ENCODE data around the gene USH1C.

Gene USH1C

DNA sequence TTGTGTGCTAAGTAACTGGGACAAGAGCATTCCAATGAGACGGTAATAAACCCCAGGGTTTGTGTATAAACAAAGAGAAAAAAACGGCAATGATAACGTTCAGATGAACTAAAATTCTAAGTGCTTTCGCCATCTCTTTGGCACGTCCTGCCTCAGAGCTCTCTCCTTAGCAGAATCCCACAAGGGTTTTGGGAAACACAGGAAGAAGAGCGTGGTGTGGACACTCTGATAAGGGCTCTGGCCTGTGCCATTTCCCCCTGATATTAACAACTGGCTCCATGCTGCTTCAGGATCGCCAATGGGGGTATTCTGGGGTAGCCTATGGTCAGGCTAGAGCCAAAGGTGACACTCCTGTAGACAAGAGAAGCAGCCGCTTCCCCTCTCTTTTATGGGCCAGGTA, 85.9 kb downstream of the USH1C start:
- no peak overlapping the region for H3K27ac ChIP-seq (ENCODE audit: low read depth, low read length)

DNA sequence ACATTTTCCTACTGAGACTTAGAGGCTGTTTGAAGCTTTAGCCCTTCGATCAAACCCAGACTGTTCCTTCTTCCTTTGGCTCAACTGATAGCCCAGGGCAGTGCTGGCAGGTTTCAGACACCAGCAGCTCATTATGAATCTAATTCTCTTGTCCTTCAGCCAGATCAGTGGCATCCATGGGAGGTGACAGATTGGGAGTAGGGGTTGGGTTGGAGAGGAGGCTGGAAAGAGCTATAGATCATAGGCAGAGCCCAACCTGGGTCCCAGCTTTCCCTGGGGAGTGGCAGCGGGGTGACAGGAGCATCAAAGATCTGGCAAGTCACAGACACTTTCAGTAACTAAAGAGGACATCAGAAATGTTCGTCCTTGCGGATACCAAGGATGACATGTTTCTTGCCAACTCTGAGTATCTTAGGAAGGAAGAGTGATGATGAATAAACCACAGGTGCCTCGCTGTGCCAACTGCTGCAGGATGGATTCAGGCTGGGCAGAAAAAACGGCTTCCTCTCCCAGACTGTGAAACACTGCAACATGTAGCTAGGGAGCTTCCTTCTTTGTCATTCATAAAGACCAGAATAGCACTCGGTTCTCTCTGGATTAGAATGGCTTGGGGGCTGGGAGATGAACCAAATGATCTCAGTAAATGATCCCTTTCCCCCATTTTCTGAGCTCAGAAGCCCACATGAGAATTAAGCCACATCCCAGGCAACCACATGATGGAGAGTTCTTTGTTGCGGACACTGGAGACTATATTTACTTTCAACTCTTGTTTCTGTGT, 86.6 kb downstream of the USH1C start:
- Histone ChIP-seq H3K27ac (ENCODE audit: low read depth, low read length) (no peak overlapping the region), H3K4me3 (ENCODE audit: low read depth in 1 of 2, low read length in 2 of 2) (no peak overlapping the region), H3K27me3 (ENCODE audit: control insufficient read depth in 1 of 2, insufficient read depth in 2 of 2, low read length in 2 of 2) (no peaks in the 10 kb centered on the region)

More for the DNA sequence above, 85.9 kb downstream of the USH1C start:
- no peaks in the 10 kb centered on the region for H3K4me1 ChIP-seq (ENCODE audit: insufficient read depth, low read length)
- H3K4me3 ChIP-seq (ENCODE audit: low read depth in 1 of 2, low read length in 2 of 2) = no peak overlapping the region
- H3K9ac ChIP-seq (ENCODE audit: low read length) = no peak overlapping the region
- no peaks in the 10 kb centered on the region for H3K36me3 ChIP-seq (ENCODE audit: insufficient read depth, low read length)
- H3K27me3 ChIP-seq (ENCODE audit: control insufficient read depth in 1 of 2, insufficient read depth in 2 of 2, low read length in 2 of 2) = no peaks in the 10 kb centered on the region
- H3K9me3 ChIP-seq (ENCODE audit: low read length) = no peaks in the 10 kb centered on the region

DNA sequence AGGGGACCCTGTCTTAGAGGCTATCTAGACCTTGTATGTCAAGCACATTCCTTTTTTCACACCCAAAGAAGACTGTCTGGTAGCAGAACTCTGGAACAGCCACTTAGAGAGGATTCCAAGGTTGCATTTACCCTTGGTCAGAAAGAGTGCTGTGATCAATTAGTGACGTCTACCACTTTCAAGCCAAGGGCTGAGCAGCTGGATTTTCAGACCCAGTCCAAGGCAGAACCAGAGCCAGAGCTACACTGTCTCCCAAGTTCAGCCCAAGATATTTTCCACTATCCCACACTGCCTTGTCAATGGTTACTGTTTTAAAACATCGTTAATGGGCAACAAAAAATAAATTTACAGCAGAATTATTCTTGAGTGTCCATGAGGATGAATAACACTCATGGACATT, 91.5 kb downstream of the USH1C start:
- Histone ChIP-seq H3K4me3 (ENCODE audit: low read depth in 1 of 2, low read length in 2 of 2) (no peak overlapping the region), H3K27ac (ENCODE audit: low read depth, low read length) (no peak overlapping the region), H3K27me3 (ENCODE audit: control insufficient read depth in 1 of 2, insufficient read depth in 2 of 2, low read length in 2 of 2) (no peaks in the 10 kb centered on the region), H3K9me3 (ENCODE audit: low read length) (no peaks in the 10 kb centered on the region), H3K4me1 (ENCODE audit: insufficient read depth, low read length) (no peaks in the 10 kb centered on the region), H3K9ac (ENCODE audit: low read length) (no peak overlapping the region), H3K36me3 (ENCODE audit: insufficient read depth, low read length) (no peaks in the 10 kb centered on the region)

More for the DNA sequence above, 86.6 kb downstream of the USH1C start:
- Histone ChIP-seq H3K4me1 (ENCODE audit: insufficient read depth, low read length) (no peaks in the 10 kb centered on the region), H3K9ac (ENCODE audit: low read length) (no peak overlapping the region), H3K9me3 (ENCODE audit: low read length) (no peaks in the 10 kb centered on the region), H3K36me3 (ENCODE audit: insufficient read depth, low read length) (no peaks in the 10 kb centered on the region)

DNA sequence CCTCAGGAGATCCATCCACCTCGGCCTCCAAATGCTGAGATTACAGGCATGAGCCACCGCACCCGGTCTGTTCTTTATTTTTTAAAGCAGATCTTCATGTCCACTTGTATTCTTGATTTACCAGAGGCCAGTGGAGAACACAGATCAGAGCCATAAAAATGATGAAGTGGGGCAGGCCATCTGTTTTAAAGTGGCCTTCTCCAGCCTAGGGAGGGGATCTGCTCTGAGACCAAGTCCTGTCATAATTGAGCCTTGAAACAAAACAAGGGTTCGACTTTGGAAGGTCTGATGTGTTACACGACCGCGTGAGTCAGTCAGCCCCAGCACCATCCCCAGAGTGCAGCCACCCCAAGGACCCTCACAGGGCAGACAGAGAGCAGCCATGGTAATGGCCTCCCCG, 95.1 kb downstream of the USH1C start:
- Histone ChIP-seq H3K4me1 (ENCODE audit: insufficient read depth, low read length) (no peaks in the 10 kb centered on the region), H3K27me3 (ENCODE audit: control insufficient read depth in 1 of 2, insufficient read depth in 2 of 2, low read length in 2 of 2) (no peaks in the 10 kb centered on the region), H3K9me3 (ENCODE audit: low read length) (no peaks in the 10 kb centered on the region), H3K27ac (ENCODE audit: low read depth, low read length) (no peak overlapping the region), H3K4me3 (ENCODE audit: low read depth in 1 of 2, low read length in 2 of 2) (no peak overlapping the region), H3K9ac (ENCODE audit: low read length) (no peak overlapping the region), H3K36me3 (ENCODE audit: insufficient read depth, low read length) (no peaks in the 10 kb centered on the region)

DNA sequence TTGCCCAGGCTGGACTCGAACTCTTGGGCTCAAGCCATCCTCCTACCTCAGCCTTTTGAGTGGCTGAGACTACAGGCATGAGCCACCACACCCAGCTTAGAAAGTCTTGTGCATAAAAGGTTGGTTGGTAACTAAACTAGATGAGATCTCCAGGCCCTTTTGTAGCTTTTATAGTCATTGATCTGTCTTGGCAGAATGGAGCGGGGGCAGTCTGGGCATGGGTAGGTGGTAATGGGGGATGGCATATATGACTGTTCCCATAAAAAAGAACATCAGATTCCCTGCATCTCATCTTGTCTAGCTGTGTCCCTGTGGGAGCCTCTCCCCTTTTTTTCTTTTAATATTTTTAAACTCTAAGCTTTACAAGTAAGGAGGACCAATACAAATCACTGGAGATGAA, 97.7 kb downstream of the USH1C start:
- H3K27me3 ChIP-seq (ENCODE audit: control insufficient read depth in 1 of 2, insufficient read depth in 2 of 2, low read length in 2 of 2) = no peaks in the 10 kb centered on the region
- no peaks in the 10 kb centered on the region for H3K36me3 ChIP-seq (ENCODE audit: insufficient read depth, low read length)
- no peak overlapping the region for H3K9ac ChIP-seq (ENCODE audit: low read length)
- no peaks in the 10 kb centered on the region for H3K4me1 ChIP-seq (ENCODE audit: insufficient read depth, low read length)
- no peak overlapping the region for H3K4me3 ChIP-seq (ENCODE audit: low read depth in 1 of 2, low read length in 2 of 2)
- H3K27ac ChIP-seq (ENCODE audit: low read depth, low read length) = no peak overlapping the region
- no peaks in the 10 kb centered on the region for H3K9me3 ChIP-seq (ENCODE audit: low read length)

DNA sequence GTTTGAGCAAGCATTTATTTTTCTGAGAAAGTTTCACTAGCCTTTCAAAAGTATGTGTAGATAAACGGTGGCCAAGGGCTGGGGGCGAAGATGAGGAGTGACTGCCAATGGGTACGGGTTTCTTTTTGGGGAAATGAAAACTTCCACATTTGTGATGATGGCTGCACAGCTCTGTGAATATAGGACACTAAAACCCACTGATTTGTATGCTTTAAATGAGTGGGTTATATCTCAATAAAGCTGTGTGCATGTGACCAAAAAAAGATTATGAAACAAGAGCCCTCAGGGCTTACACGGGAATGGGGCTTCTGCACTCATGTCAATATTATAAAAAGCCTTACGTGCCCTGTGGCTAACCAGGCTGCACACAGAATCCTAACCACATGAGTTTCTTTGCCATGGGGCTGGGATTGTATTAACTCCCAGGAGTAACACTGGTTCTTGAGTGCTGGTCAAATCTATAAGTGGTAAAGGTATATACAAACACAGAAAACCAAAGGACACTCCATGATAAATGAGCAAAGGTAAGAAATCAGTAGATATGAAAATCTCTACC, 98.9 kb downstream of the USH1C start:
- no peaks in the 10 kb centered on the region for H3K36me3 ChIP-seq (ENCODE audit: insufficient read depth, low read length)
- no peaks in the 10 kb centered on the region for H3K27me3 ChIP-seq (ENCODE audit: control insufficient read depth in 1 of 2, insufficient read depth in 2 of 2, low read length in 2 of 2)
- no peak overlapping the region for H3K4me3 ChIP-seq (ENCODE audit: low read depth in 1 of 2, low read length in 2 of 2)
- no peak overlapping the region for H3K9ac ChIP-seq (ENCODE audit: low read length)
- H3K9me3 ChIP-seq (ENCODE audit: low read length) = no peaks in the 10 kb centered on the region
- no peak overlapping the region for H3K27ac ChIP-seq (ENCODE audit: low read depth, low read length)
- H3K4me1 ChIP-seq (ENCODE audit: insufficient read depth, low read length) = no peaks in the 10 kb centered on the region

DNA sequence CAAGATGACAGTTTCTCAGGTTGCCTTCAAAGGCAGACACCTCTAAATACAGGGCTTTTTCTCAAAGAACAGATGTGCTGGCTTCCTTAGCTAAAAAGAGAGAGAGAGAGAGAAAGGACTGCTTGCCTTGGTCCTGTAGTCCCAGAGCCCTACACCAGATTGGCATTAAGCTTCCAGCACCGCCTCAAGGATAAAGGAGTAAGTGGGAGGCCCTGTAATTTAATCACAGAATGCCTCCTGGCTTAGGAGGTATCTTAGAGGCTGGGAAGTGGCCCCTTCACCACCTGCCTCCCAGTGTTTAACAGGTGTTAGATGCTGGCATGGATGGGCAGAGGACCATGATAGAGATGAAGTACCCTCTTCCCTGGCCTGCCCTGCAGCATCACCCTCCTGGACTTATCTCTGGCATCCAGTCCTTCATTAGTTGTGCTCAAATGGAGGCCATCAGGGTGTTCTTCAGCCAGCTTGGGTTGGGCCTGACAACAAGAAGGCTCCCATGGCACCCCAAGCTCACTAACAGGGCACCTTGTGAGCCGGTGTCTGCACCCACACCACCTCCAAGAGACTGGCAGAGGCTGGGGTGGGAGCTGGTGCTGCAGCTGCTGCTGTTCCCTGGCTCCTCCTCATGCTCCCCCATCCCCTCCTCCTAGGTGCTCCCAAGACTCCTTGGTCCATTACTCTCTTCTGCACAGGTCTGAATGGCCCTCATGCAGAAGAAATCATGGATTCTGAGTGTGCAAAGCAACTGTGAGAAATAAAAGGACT, 100.1 kb downstream of the USH1C start:
- Histone ChIP-seq H3K9ac (ENCODE audit: low read length) (no peak overlapping the region), H3K4me3 (ENCODE audit: low read depth in 1 of 2, low read length in 2 of 2) (no peak overlapping the region), H3K36me3 (ENCODE audit: insufficient read depth, low read length) (no peaks in the 10 kb centered on the region), H3K27me3 (ENCODE audit: control insufficient read depth in 1 of 2, insufficient read depth in 2 of 2, low read length in 2 of 2) (no peaks in the 10 kb centered on the region), H3K4me1 (ENCODE audit: insufficient read depth, low read length) (no peaks in the 10 kb centered on the region), H3K27ac (ENCODE audit: low read depth, low read length) (no peak overlapping the region), H3K9me3 (ENCODE audit: low read length) (no peaks in the 10 kb centered on the region)

Measured in muscle layer of colon (tissue), 2 donors.